Stimulated activated CD4-positive, alpha-beta T cell treated with anti-CD3 and anti-CD28 coated beads, Interleukin-12 subunit alpha, Interleukin-12 subunit beta, amount 100 ng/mL, for 24 hours (primary cell): ENCODE results near the gene CYP24A1.

Experiments
- DNase-seq, 2 experiments: peaks; one replicate each; pipeline ENCODE4 v3.0.0-alpha.2; 2020; ENCODE audit warnings: low read depth in 2 of 2

The CYP24A1 gene

GRCh38 chr20:54173653-54174456, at the start of gene CYP24A1:
Gene CYP24A1 (minus strand): TSS chr20:54173986. CDS start chr20:54173579, 407 bp downstream.
- no peak for DNase-seq

DNA sequence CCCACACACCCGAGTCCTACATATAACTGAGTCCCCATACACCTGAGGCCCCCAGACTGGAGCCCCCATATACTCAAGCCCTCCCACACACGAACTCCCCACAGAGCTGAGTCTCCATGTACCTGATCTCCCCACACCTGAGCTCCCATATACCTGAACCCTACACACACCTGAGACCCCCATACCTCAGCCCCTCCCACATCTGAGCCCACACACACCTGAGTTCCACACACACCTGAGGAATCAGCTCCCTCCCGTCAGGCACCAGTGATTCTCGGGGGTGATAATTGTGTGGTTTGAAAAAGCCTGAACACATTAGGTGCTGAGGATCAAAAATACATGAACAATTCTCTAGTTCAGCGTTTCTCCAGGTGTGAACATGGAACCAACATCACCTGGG, 49.5 kb upstream of the CYP24A1 start:
- DNase-seq: no peak

DNA sequence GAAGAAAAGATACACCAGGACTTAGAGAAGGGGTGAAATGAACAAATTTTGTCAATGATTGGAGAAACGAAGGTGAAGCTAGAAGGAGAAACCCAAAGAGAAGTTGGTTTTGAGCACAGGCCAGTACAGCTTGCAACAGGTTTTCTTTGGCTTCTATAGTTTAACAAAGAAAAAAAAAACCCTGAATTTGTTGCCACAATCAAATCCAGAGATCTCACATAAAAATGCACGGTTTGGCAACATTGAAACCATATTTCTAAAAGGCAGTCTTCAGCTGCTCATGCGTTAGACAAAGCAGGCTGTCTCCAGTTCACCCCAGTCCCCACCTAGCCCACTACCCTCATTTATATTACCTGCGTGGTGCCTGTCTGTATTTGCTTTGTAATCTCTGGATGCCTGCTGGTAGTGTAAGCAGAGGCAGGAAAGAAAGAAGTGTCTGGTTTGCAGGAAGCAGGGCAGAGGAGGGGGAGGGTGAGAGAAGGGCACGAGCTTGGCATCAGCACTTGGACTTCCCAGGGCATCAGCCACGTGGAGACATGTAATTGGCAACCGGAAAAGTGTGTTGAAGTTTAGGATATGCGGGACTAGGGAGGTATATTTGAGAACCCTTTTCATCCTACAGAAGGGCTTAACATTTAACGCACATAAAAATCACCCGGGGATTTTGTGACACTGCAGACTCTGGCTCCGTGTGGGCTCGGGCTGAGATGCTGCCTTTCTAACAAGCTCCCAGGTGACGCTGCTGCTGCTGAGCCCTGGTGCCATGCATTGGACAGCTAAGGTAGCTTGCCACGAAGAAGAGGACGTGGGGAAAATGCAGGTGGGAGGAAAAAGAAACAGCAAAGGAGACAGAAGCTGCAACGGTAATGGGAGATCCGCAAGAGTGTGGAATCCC, 48.5 kb upstream of the CYP24A1 start:
- no peak for DNase-seq

- DNase-seq: no peak
Observed at GRCh38 chr20:54221353-54221752, 47.6 kb upstream of the CYP24A1 start.

DNA sequence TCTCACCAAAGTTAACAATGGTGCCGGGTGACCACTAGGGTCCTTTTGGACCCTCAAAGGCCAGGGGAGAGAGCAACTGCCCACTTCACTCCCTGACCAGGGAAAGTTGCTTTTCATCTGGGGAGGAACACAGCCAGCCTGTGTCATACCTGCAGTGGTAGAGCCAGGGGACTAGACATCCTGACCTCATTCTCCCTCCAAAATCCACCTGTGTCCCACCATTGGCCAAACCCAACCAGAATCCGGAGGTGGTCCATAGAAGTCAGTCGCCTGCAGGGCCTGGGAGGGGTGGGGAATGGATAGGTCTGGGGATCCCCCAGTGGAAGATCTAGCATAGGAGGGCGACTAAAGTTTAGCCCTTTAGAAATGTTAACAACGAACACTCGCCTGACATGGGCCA, 46.9 kb upstream of the CYP24A1 start:
- no peak for DNase-seq

GRCh38 chr20:54219751-54220426, 46.1 kb upstream of the CYP24A1 start:
- DNase-seq: no peak

- DNase-seq: no peak
Observed at GRCh38 chr20:54218470-54218869, 44.7 kb upstream of the CYP24A1 start.

DNA sequence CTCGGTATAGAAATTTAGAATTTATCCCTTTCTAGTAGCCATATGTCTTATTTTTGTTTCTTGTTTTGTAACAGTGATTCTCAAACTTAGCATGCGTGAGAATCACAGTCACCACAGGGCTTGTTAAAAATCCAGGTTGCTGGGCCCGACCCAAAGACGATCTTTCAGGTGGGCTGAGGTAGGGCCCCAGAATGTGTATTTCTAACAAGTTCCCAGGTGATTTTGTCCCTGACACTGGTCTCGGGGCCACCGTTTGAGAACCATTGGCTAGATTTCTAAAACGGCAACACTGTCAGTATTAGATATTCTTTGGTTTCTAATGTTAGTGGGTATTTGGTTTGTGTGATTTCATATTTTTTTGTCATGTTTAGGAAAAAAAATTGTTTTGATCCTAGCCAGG, 44.0 kb upstream of the CYP24A1 start:
- no peak for DNase-seq

DNA sequence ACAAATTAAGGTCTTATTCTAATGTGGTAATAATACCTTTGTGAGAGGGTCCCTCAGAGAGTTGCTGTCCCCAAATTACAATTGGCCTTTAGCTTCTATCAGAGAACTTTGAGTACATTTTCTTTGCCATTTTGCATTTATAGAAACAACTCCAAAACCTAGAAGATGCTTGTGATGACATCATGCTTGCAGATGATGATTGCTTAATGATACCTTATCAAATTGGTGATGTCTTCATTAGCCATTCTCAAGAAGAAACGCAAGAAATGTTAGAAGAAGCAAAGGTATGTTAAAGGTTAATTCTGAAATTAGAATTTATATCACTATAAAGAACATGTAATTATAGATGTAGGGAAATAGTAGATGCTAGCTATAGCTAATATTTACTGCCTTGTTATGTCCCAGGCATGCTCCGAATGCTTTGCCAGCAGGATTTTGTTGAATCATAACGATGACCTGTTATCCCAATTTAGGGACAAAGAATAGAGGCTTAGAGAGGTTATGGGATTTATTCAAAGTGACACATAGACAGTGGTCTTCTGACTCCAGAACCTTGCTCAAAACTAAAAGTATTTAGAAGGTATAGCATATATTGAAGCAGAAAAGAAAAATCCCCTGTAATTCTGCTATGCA, 41.5 kb upstream of the CYP24A1 start:
- no peak for DNase-seq

DNA sequence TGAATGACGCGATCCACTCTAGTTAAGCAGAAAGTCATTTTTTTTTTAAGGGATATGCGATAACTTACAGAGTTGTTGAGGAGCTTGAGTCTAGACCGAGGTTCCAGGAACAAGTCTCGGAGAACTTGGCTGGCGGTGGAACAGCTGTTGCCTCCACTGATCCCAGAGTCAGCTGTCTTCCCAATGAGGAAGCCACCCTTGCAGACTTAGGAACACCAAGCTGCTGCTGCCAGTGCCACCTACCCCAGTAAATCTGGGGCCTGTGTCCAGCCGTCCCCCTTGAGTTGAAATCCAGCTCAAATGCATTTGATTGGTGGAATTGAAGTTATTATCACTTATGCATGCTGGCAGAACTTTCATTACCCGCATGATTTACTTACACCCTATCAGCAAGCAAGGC, 40.8 kb upstream of the CYP24A1 start:
- no peak for DNase-seq

DNA sequence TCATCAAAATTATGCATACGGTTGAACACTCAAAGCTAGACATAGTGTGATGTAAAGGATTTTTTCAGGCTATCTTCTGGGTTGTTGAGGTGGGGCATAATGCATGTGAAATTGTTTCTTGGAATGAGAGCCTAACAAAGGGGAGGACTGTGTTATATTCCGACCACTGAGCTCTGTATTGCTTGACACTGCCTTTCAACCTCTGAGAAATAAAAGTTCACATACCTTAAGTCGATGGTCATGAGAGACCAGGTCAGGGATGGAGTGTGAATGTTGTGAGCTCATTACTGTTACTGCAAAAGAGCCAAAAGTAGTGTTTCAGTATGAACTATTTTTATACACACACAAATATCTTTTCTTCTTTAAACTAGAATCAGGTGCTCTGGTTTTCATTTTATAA, 39.1 kb upstream of the CYP24A1 start:
- no peak for DNase-seq

DNA sequence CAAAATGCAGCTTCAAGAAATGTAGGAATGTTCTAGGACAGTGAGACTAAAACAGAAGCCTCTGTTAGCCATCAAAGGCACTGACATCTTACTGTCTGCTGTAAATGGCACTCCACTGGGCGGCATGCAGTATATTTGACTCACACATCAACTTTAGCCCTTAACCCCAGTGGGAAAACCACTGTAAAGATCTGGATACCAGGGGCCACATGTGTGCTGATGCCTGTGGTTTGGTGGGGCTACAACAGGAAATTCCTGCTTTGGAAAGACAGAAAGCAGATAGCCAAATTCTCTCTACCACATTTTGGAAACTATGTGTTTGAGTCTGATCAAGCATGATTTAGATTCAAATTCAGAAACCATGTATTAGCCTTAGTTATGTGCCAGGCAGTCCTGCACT, 38.4 kb upstream of the CYP24A1 start:
- DNase-seq: no peak

GRCh38 chr20:54209216-54209813, 35.5 kb upstream of the CYP24A1 start:
- DNase-seq: no peak

DNA sequence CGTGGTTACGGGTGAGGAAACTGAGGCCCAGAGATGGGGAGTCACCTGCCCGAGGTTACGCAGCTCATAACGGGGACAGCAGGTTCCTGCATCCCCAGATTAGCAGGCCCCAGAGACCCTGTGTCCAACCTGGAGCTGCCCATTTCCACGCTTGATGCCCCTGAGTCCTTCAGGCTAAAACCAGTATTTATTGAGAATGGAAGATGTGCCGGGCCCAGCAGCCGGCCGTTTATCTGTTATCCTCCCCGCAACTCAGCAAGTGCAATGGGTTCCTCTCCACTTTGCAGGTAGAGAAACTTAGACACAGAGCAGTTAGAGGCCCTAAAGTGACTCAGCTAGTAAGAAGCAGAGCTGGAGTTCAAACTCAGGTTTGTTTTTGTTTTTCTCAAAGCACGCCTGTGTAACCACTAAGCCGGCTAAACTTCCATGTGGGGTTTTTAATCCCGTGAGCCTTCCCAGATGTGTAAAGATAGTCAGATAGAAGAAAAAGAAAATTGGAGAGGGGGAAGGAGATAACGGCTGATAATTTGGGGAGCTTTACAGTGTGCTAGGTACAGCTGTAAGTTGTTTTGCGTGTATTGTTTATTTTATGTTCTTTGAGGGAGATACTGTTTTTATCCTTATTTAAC, 34.9 kb upstream of the CYP24A1 start:
- DNase-seq: no peak

- DNase-seq: peak; percentile 63 to 75
Observed at GRCh38 chr20:54207743-54208547, 34.2 kb upstream of the CYP24A1 start, which contains the start of gene PFDN4. Gene PFDN4 (plus strand): TSS chr20:54208087. CDS start chr20:54208101, 14 bp downstream.

- DNase-seq: no peak
Observed at GRCh38 chr20:54207053-54207742, 33.4 kb upstream of the CYP24A1 start.

DNA sequence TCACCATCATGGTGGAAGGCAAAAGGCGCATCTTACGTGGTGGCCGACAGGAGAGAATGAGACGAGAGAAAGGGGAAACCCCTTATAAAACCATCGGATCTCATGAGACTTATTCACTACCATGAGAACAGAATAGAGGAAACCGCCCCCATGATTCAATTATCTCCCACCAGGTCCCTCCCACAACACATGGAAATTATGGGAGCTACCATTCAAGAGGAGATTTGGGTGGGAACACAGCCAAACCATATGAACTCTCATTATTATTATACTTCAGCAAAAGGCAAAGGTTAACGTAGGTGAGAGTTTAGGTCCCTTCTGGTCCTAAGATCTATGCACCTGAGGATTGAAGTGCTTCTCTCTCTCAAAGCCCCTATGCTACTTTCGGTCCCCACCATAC, 31.7 kb upstream of the CYP24A1 start:
- no peak for DNase-seq

DNA sequence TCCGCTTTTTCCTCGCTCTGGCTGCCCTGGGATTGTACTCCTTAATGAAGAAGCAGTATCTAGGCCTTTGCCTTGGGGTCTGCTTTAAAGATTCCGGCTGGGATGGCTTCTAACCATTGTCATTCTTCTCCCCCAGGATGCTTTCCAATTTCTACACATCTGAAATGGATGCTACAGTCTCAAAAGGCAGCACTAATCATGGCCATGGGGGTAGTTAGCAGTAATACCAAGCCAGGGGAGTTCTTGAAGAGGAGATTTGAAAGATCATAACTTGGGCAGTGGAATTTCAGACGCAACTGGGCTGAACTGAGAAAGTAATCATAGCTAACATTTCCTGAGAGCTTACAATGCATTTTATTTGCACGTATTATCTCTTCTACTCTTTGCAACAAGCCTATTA, 30.7 kb upstream of the CYP24A1 start:
- no peak for DNase-seq

GRCh38 chr20:54204063-54204462, 30.3 kb upstream of the CYP24A1 start:
- no peak for DNase-seq
